ENCODE data around the gene ZNF761. TPM values are rescaled to one million over a fixed set of nuclear protein-coding genes. Genes with fewer than 3 reads are reported as not detected.
"Not testable (repeated sequence)": the region's sequence is repeated elsewhere in the genome, so short reads cannot be mapped to it uniquely, and the experiment has no call there.

The ZNF761 gene
- total RNA-seq, 1 donor from 2014 or later, result 1.4 TPM

GRCh38 chr19:53466726-53467484, 35.1 kb downstream of the ZNF761 start:
- H3K27me3 ChIP-seq, result no peaks in the 10 kb centered on the region
- H3K27ac ChIP-seq, result no peak overlapping the region
- no peaks in the 10 kb centered on the region for H3K9me3 ChIP-seq
- peak overlapping the region; percentile 78 to 84 for H3K4me3 ChIP-seq
- no peaks in the 10 kb centered on the region for H3K36me3 ChIP-seq
- intact Hi-C loops (cut with DNase I), result loop anchor here (1.0 to 5.0 kb wide), 6 partner anchors 34 to 270 kb away; partner anchors contain the start of genes ZNF525, ZNF765 and ZNF845
- TF ChIP-seq CTCF (IDR thresholded peaks at IDR 0.05), result no peak
- peaks cover 0 to 11% of the 10 kb centered on the region in 2 donors for H3K4me1 ChIP-seq
- DNase-seq (ENCODE audit: low spot score in 2 of 2), result peak in 1 of 2 donors; percentile 63

- Histone ChIP-seq H3K27ac (peak within 1 kb of the TSS; percentile 50 to 56), H3K4me1 (peaks cover 0 to 11% of the 10 kb centered on the region in 2 donors), H3K9me3 (no peaks in the 10 kb centered on the region), H3K4me3 (peak within 1 kb of the TSS; percentile 78 to 84), H3K27me3 (no peaks in the 10 kb centered on the region), H3K36me3 (no peaks in the 10 kb centered on the region)
- peak; percentile 76 to 97 for DNase-seq (ENCODE audit: low spot score in 2 of 2)
- intact Hi-C loops (cut with DNase I), result loop anchor here (1.0 to 5.0 kb wide), 6 partner anchors 35 to 270 kb away; partner anchors contain the start of genes ZNF525, ZNF765 and ZNF845
- TF ChIP-seq CTCF (IDR thresholded peaks at IDR 0.05), result no peak
Measured at GRCh38 chr19:53467485-53468262, 35.9 kb downstream of the ZNF761 start, which contains the start of gene ZNF813. Gene ZNF813, plus strand, starts transcription at chr19:53467733. Its CDS starts 16,090 bp downstream, at chr19:53483823.

- H3K36me3 ChIP-seq; H3K27me3 ChIP-seq; H3K9me3 ChIP-seq; DNase-seq (ENCODE audit: low spot score in 2 of 2); H3K27ac ChIP-seq: not testable (repeated sequence)
- intact Hi-C loops (cut with DNase I), result loop anchor here (5.0 kb wide), 2 partner anchors 136 to 271 kb away; partner anchors contain the start of gene ZNF845
- Histone ChIP-seq H3K4me1 (peaks cover 0 to 11% of the 10 kb centered on the region in 2 donors), H3K4me3 (peak overlapping the region; percentile 78 to 84)
Measured at GRCh38 chr19:53468628-53469027, 36.8 kb downstream of the ZNF761 start.

DNA sequence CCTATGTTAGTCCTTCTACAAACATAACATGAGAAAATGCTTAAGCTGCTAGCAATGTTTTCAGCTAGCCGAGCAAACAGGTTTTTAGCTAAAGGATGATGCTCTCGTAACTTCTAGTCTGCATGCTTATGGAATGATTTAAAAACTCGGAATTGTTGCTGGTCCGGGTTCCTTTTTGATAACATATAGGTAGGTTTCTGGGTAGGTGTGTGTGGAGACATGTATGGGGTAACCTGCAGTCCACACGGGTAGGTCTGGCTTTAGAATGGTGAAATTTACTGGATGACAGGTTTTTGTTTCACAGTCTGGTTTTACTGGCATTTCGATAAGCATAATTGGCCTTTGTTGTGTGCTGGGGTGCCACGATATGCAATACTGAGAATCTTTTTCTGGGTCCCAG, 40.1 kb downstream of the ZNF761 start:
- Histone ChIP-seq H3K27ac (no peak overlapping the region), H3K27me3 (no peaks in the 10 kb centered on the region), H3K4me1 (peaks cover 0 to 11% of the 10 kb centered on the region in 2 donors), H3K9me3 (peaks cover 15 to 26% of the 10 kb centered on the region in 2 donors), H3K4me3 (no peak overlapping the region), H3K36me3 (peaks cover 7 to 16% of the 10 kb centered on the region in 2 donors)
- intact Hi-C loops (cut with DNase I), result no loop called here
- DNase-seq (ENCODE audit: low spot score in 2 of 2), result no peak
- no peak for TF ChIP-seq CTCF (IDR thresholded peaks at IDR 0.05)

DNA sequence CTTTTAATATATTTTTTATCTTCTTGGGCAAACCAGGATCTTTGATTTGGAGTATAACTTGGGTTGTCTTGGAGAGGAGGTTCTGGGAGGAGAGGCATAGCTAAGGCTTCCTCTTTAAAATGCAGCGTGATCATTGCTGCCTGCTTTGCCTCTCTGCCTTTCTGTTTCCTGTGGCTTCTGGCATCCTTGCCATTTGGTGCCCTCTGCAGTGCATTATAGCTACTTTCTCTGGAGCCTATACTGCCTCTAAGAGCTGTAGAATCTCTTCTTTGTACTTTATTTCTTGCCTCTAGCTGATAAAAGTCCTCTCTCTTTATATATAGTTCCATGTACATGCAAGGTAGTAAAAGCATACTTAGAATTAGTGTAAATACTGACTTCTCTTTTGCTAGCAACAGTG, 43.0 kb downstream of the ZNF761 start:
- DNase-seq (ENCODE audit: low spot score in 2 of 2); H3K4me1 ChIP-seq; H3K4me3 ChIP-seq; H3K27ac ChIP-seq; intact Hi-C loops (cut with DNase I); H3K27me3 ChIP-seq: not testable (repeated sequence)
- H3K36me3 ChIP-seq, result peaks cover 20 to 38% of the 10 kb centered on the region in 2 donors
- H3K9me3 ChIP-seq, result peaks cover 29 to 51% of the 10 kb centered on the region in 2 donors

DNA sequence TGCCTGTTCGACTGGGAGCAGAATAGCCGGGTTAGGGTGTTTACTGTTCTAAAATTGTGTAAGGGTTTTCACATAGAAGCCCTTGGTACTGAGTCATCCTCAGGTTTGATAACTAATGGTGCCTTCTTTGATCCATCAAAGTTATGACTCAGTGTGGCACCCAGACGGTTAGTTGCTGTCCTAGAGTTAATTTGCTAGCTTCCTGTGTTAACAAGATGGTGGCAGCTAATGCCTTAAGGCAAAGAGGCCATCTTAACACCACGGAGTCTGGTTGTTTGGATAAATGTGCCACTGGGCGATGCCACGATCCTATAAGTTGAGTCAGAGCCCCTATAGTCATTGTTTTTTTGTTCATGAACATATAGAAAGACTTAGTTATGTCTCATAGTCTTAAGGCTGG, 43.7 kb downstream of the ZNF761 start:
- H3K4me3 ChIP-seq; H3K4me1 ChIP-seq; H3K27ac ChIP-seq; DNase-seq (ENCODE audit: low spot score in 2 of 2); H3K27me3 ChIP-seq; intact Hi-C loops (cut with DNase I): not testable (repeated sequence)
- peaks cover 20 to 38% of the 10 kb centered on the region in 2 donors for H3K36me3 ChIP-seq
- peaks cover 33 to 57% of the 10 kb centered on the region in 2 donors for H3K9me3 ChIP-seq

DNA sequence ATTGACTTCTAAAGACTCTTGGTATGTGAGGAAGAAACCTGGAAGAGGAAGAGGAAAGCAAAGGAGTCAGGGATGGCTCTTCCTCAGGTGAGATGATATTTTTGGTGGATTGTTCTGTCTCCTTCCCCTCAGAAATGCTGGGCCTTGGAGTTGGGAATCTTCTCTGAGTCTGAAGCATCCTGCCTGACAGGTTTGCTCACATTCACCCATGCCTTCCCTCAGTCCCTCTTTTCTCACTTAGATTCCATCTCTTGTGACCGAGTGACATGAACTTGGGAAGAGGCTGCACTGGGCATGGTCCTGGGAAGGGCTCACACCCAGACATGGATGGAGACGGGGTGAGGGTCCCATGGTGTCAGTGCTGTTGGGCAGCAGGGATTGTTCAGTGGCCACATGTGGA, 52.0 kb downstream of the ZNF761 start:
- DNase-seq (ENCODE audit: low spot score in 2 of 2); H3K27me3 ChIP-seq; H3K4me3 ChIP-seq; intact Hi-C loops (cut with DNase I); H3K27ac ChIP-seq; H3K4me1 ChIP-seq: not testable (repeated sequence)
- Histone ChIP-seq H3K9me3 (peaks cover 32 to 74% of the 10 kb centered on the region in 2 donors), H3K36me3 (peaks cover 48 to 52% of the 10 kb centered on the region in 2 donors)
